Endothelial cell of umbilical vein (primary cell): ENCODE results near the gene JAKMIP1. TPM values are rescaled to one million over a fixed set of nuclear protein-coding genes. Genes with fewer than 3 reads are reported as not detected.

Experiments used
- BruUV-seq: library from RNA; stranded (reverse); fragments of 400-500 nt; replicated peaks from 2 replicates; lab custom pipeline; 2021; lab: Mats Ljungman, UMichigan
- CTCF ChIA-PET: fragments of 300-600, 350-600 bp; sonication (Branson Sonifier 250); formaldehyde crosslinking; loops from one replicate; lab custom pipeline; 2021; ENCODE audit warnings: antibody characterized with exemption, inconsistent platforms; lab: Charles Lee
- POLR2A ChIA-PET: fragments of 300-600, 350-600 bp; sonication (Branson Sonifier 250); formaldehyde crosslinking; loops from one replicate; lab custom pipeline; 2021; ENCODE audit warnings: antibody characterized with exemption, inconsistent platforms; lab: Charles Lee
- DNase-seq: peaks from one replicate; pipeline ENCODE4 v3.0.0-alpha.2; 2011; ENCODE audit warnings: low read depth, low spot score
- FAIRE-seq: peaks from 2 replicates; lab custom pipeline; 2011; peaks lifted over from hg19 to GRCh38; lab: Jason Lieb, UNC
- H2AFZ ChIP-seq: 2 replicates; pipeline ENCODE4 v1.6.0; 2012; ENCODE audit warnings: low read depth, low read length, control low read depth, inconsistent platforms
- H3K27ac ChIP-seq: 2 replicates; pipeline ENCODE4 v1.5.1; 2011; ENCODE audit warnings: low read depth, mild to moderate bottlenecking, control low read depth, low read length, moderate library complexity; ENCODE audit not compliant: insufficient read depth
- H3K27me3 ChIP-seq, 2 experiments: 2 replicates each; pipeline versions ENCODE4 v1.6.0 to v1.6.1; 2011; ENCODE audit warnings: low read length in 2 of 2, mixed read lengths in 1 of 2; ENCODE audit not compliant: control insufficient read depth in 2 of 2, insufficient read depth in 2 of 2
- H3K36me3 ChIP-seq, 2 experiments: 2 replicates in 1 of 2; 3 replicates in 1 of 2; pipeline ENCODE4 v1.5.1; 2011; ENCODE audit warnings: low read length in 2 of 2, mild to moderate bottlenecking in 1 of 2, moderate library complexity in 1 of 2; ENCODE audit not compliant: control insufficient read depth in 2 of 2, insufficient read depth in 2 of 2; ENCODE audit errors: extremely low read depth in 1 of 2
- H3K4me1 ChIP-seq: 3 replicates; pipeline ENCODE4 v1.5.1; 2011; ENCODE audit warnings: mild to moderate bottlenecking, low read length; ENCODE audit not compliant: control insufficient read depth, insufficient read depth; ENCODE audit errors: extremely low read depth
- H3K4me2 ChIP-seq: 2 replicates; pipeline ENCODE4 v1.6.1; 2011; ENCODE audit warnings: low read length, control low read depth, mixed read lengths; ENCODE audit not compliant: insufficient read depth
- H3K4me3 ChIP-seq, 3 experiments: fragments of 200-600 bp in 1 of 3; sonication (generic), shearing (Covaris generic) in 1 of 3; replicated peaks in 1 of 3; 2 replicates each; pipeline ENCODE4 v1.5.1; 2011 to 2016; ENCODE audit warnings: control low read depth in 3 of 3, low read length in 3 of 3, mild to moderate bottlenecking in 2 of 3, inconsistent platforms in 1 of 3, low read depth in 1 of 3, moderate library complexity in 1 of 3; ENCODE audit not compliant: insufficient read depth in 1 of 3
- H3K79me2 ChIP-seq: 2 replicates; pipeline ENCODE4 v1.6.0; 2012; ENCODE audit warnings: low read length, inconsistent platforms; ENCODE audit not compliant: control insufficient read depth, insufficient read depth
- H3K9ac ChIP-seq: replicated peaks from 2 replicates; pipeline ENCODE3; 2011; ENCODE audit warnings: low read length, control low read depth; ENCODE audit not compliant: insufficient read depth; ENCODE audit errors: extremely low read depth
- H3K9me1 ChIP-seq: replicated peaks from 3 replicates; pipeline ENCODE4 v1.6.0; 2011; ENCODE audit warnings: mild to moderate bottlenecking, low read length; ENCODE audit not compliant: control insufficient read depth, insufficient read depth; ENCODE audit errors: extremely low read depth
- H3K9me3 ChIP-seq: replicated peaks from 2 replicates; pipeline ENCODE4 v1.5.1; 2012; ENCODE audit warnings: low read length, inconsistent platforms; ENCODE audit not compliant: control insufficient read depth, insufficient read depth
- H4K20me1 ChIP-seq: replicated peaks from 2 replicates; pipeline ENCODE3; 2011; ENCODE audit warnings: mild to moderate bottlenecking, low read length; ENCODE audit not compliant: control insufficient read depth, insufficient read depth; ENCODE audit errors: extremely low read depth
- EZH2 ChIP-seq: IDR thresholded peaks from 2 replicates; pipeline ENCODE4 v1.6.1; 2012; ENCODE audit warnings: borderline replicate concordance, low read depth, mild to moderate bottlenecking, moderate library complexity, low read length, inconsistent platforms; ENCODE audit not compliant: severe bottlenecking
- FOS ChIP-seq: IDR thresholded peaks from 2 replicates; pipeline ENCODE4 v1.6.1; 2011; ENCODE audit warnings: mild to moderate bottlenecking, low read length, moderate library complexity, borderline replicate concordance; ENCODE audit not compliant: insufficient read depth
- GATA2 ChIP-seq: IDR thresholded peaks from 2 replicates; pipeline ENCODE4 v1.7.0; 2011; ENCODE audit warnings: low read depth, mild to moderate bottlenecking, moderate library complexity, mixed read lengths, low read length; ENCODE audit not compliant: insufficient read length, insufficient read depth
- JUN ChIP-seq: IDR thresholded peaks from 2 replicates; pipeline ENCODE4 v1.6.1; 2011; ENCODE audit warnings: borderline replicate concordance, low read depth; ENCODE audit not compliant: insufficient read length, insufficient read depth
- MYC ChIP-seq: IDR thresholded peaks from one replicate; pipeline ENCODE4 v1.6.1; 2011; ENCODE audit warnings: mild to moderate bottlenecking, low read depth, low read length
- POLR2A ChIP-seq: IDR thresholded peaks from 2 replicates; pipeline ENCODE4 v1.6.1; 2012; ENCODE audit warnings: low read depth, mild to moderate bottlenecking, control low read depth, low read length
- POLR2AphosphoS5 ChIP-seq: IDR thresholded peaks from 2 replicates; pipeline ENCODE4 v1.6.1; 2012; ENCODE audit warnings: low read depth, mild to moderate bottlenecking, control low read depth, low read length, moderate library complexity; ENCODE audit not compliant: insufficient read depth
- dilution Hi-C: fragments of 300-500 bp; cut with MboI; formaldehyde crosslinking; loops from one replicate; pipeline ENCODE4 v1.15.0; 2019; ENCODE audit warnings: low sequenced_read_pairs; ENCODE audit not compliant: extremely low pct_ligation_motif_present
- intact Hi-C: fragments of 100-400 bp; cut with micrococcal nuclease; formaldehyde crosslinking; loops from one replicate; pipeline ENCODE4 v1.10.0; 2022
- polyA plus RNA-seq, 4 experiments: library from polyadenylated mRNA; depleted of rRNA in 3 of 4; stranded (reverse) in 3 of 4; unstranded in 1 of 4; fragments of >200 nt; gene quantifications; 2 replicates each; pipeline versions ENCODE4 v1.2.1 to v1.2.3, GENCODE V29; 2011 to 2012; ENCODE audit warnings: missing spikeins in 1 of 4
- total RNA-seq: library from RNA; stranded (reverse); gene quantifications from 2 replicates; pipeline ENCODE4 v1.2.3, GENCODE V29; 2021
- TF ChIP-seq, protein P1 (sequence below): IDR thresholded peaks from 2 replicates; pipeline ENCODE4 v1.6.1; 2011; ENCODE audit not compliant: insufficient read depth, insufficient read length
- TF ChIP-seq, protein P2 (sequence below), 2 donors: IDR thresholded peaks; 1 replicate in 1 of 2; 2 replicates in 1 of 2; pipeline ENCODE4 v1.5.1; 2011; ENCODE audit warnings: low read length in 2 of 2, mild to moderate bottlenecking in 2 of 2, moderate library complexity in 2 of 2, control low read depth in 1 of 2, inconsistent platforms in 1 of 2, low read depth in 1 of 2; ENCODE audit not compliant: insufficient read depth in 1 of 2; ENCODE audit errors: extremely low read depth in 1 of 2

Gene JAKMIP1
- total and polyA plus RNA-seq, 2 donors (not counting 3 experiments of a cell fraction or from before 2014, with no cell fraction given): not detected

DNA sequence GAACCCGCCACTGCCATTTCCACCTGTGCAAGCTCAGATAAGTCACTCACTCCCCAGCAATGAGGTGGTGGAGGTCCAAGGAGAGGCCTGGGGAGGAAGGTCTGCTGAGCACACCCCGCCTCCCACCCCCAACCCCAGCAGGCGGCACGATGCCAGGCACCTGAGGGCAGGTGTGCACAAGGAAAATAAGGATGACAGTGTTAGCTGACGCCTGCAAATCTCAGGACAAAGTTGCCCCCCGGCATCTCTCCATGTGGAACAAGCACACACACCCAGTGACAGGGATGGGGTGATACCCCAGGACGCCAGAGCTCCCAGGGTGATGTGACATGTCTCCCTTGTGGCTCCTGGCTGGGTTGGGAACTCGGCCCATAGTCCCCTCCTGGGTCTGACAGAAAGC lies 9.9 kb downstream of the JAKMIP1 start:
- intact Hi-C loops: no loop called here

More for the DNA sequence above, 9.9 kb downstream of the JAKMIP1 start:
- H3K9ac ChIP-seq: no peak overlapping the region
- no peak overlapping the region for H3K27ac ChIP-seq
- ChIA-PET POLR2A (no interaction called here), CTCF (no interaction called here)
- H3K9me3 ChIP-seq: no peaks in the 10 kb centered on the region
- no peak for DNase-seq
- no peaks in the 10 kb centered on the region for H3K4me1 ChIP-seq
- no peaks in the 10 kb centered on the region for H3K27me3 ChIP-seq
- no peaks in the 10 kb centered on the region for H3K36me3 ChIP-seq
- no peak overlapping the region for H2AFZ ChIP-seq
- H3K4me2 ChIP-seq: no peak overlapping the region
- no peak for FAIRE-seq
- H3K79me2 ChIP-seq: no peaks in the 10 kb centered on the region
- TF ChIP-seq, protein P1, sequence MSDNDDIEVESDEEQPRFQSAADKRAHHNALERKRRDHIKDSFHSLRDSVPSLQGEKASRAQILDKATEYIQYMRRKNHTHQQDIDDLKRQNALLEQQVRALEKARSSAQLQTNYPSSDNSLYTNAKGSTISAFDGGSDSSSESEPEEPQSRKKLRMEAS: no peak
- no peak for TF ChIP-seq POLR2A
- no peak for TF ChIP-seq POLR2AphosphoS5
- TF ChIP-seq GATA2: no peak
- no peak for TF ChIP-seq EZH2
- TF ChIP-seq, protein P2, sequence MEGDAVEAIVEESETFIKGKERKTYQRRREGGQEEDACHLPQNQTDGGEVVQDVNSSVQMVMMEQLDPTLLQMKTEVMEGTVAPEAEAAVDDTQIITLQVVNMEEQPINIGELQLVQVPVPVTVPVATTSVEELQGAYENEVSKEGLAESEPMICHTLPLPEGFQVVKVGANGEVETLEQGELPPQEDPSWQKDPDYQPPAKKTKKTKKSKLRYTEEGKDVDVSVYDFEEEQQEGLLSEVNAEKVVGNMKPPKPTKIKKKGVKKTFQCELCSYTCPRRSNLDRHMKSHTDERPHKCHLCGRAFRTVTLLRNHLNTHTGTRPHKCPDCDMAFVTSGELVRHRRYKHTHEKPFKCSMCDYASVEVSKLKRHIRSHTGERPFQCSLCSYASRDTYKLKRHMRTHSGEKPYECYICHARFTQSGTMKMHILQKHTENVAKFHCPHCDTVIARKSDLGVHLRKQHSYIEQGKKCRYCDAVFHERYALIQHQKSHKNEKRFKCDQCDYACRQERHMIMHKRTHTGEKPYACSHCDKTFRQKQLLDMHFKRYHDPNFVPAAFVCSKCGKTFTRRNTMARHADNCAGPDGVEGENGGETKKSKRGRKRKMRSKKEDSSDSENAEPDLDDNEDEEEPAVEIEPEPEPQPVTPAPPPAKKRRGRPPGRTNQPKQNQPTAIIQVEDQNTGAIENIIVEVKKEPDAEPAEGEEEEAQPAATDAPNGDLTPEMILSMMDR (IDR thresholded peaks at IDR 0.05; ENCODE audit: extremely low read depth in 1 of 2, insufficient read depth in 1 of 2, low read depth in 1 of 2, low read length in 2 of 2): no peak
- TF ChIP-seq MYC: no peak
- TF ChIP-seq JUN: no peak
- no peak for TF ChIP-seq FOS
- no peaks in the 10 kb centered on the region for H4K20me1 ChIP-seq
- dilution Hi-C loops: no loop called here
- no peak overlapping the region for H3K4me3 ChIP-seq
- no TSS peak for BruUV-seq
- no peaks in the 10 kb centered on the region for H3K9me1 ChIP-seq
